ENCODE results near the gene FRMD4A.
A peak's percentile ranks its signal among the peaks of the same experiment; 100 is the strongest.

FRMD4A gene

GRCh38 chr10:13721486-13721885 is 609.2 kb downstream of the FRMD4A start:
- no peak overlapping the region for H3K4me3 ChIP-seq (ENCODE audit: low read depth, low read length)
- no peak for DNase-seq (ENCODE audit: low read depth)
- TF ChIP-seq POLR2A (IDR thresholded peaks at IDR 0.05; ENCODE audit: extremely low read depth, insufficient read length) = no peak

GRCh38 chr10:13720699-13721098 is 610.0 kb downstream of the FRMD4A start:
- H3K4me3 ChIP-seq (ENCODE audit: low read depth, low read length) = no peak overlapping the region
- no peak for TF ChIP-seq MYC (IDR thresholded peaks at IDR 0.05; ENCODE audit: low read depth, low read length)
- no peak for TF ChIP-seq MAX (IDR thresholded peaks at IDR 0.05; ENCODE audit: low read depth, low read length)
- TF ChIP-seq CTCF (IDR thresholded peaks at IDR 0.05; ENCODE audit: low read depth, low read length) = no peak
- no peak for TF ChIP-seq POLR2A (IDR thresholded peaks at IDR 0.05; ENCODE audit: extremely low read depth, insufficient read length)
- no peak for DNase-seq (ENCODE audit: low read depth)

- no peak for TF ChIP-seq MYC (IDR thresholded peaks at IDR 0.05; ENCODE audit: low read depth, low read length)
- no peak for TF ChIP-seq POLR2A (IDR thresholded peaks at IDR 0.05; ENCODE audit: extremely low read depth, insufficient read length)
- TF ChIP-seq MAX (IDR thresholded peaks at IDR 0.05; ENCODE audit: low read depth, low read length) = no peak
- TF ChIP-seq CTCF (IDR thresholded peaks at IDR 0.05; ENCODE audit: low read depth, low read length) = no peak
- no peak for DNase-seq (ENCODE audit: low read depth)
- no peak overlapping the region for H3K4me3 ChIP-seq (ENCODE audit: low read depth, low read length)
Observed at GRCh38 chr10:13719425-13719824, 611.3 kb downstream of the FRMD4A start.

- TF ChIP-seq MYC (IDR thresholded peaks at IDR 0.05; ENCODE audit: low read depth, low read length) = no peak
- TF ChIP-seq POLR2A (IDR thresholded peaks at IDR 0.05; ENCODE audit: extremely low read depth, insufficient read length) = no peak
- TF ChIP-seq MAX (IDR thresholded peaks at IDR 0.05; ENCODE audit: low read depth, low read length) = no peak
- TF ChIP-seq CTCF (IDR thresholded peaks at IDR 0.05; ENCODE audit: low read depth, low read length) = no peak
- DNase-seq (ENCODE audit: low read depth) = no peak
- peak overlapping the region; percentile 34 for H3K4me3 ChIP-seq (ENCODE audit: low read depth, low read length)
Observed at GRCh38 chr10:13718820-13719219, 611.9 kb downstream of the FRMD4A start.

- peak; percentile 84 for DNase-seq (ENCODE audit: low read depth)
- H3K4me3 ChIP-seq (ENCODE audit: low read depth, low read length) = peak overlapping the region; percentile 34
- TF ChIP-seq MAX (IDR thresholded peaks at IDR 0.05; ENCODE audit: low read depth, low read length) (0 out of 2 replicates have a peak, but pooled peaks have one; percentile 14), CTCF (IDR thresholded peaks at IDR 0.05; ENCODE audit: low read depth, low read length) (no peak)
Observed at GRCh38 chr10:13717936-13718772, 612.6 kb downstream of the FRMD4A start.

GRCh38 chr10:13717571-13717935 is 613.2 kb downstream of the FRMD4A start:
- TF ChIP-seq MYC (IDR thresholded peaks at IDR 0.05; ENCODE audit: low read depth, low read length) (no peak), MAX (IDR thresholded peaks at IDR 0.05; ENCODE audit: low read depth, low read length) (no peak), CTCF (IDR thresholded peaks at IDR 0.05; ENCODE audit: low read depth, low read length) (no peak), POLR2A (IDR thresholded peaks at IDR 0.05; ENCODE audit: extremely low read depth, insufficient read length) (no peak)
- H3K4me3 ChIP-seq (ENCODE audit: low read depth, low read length) = peak overlapping the region; percentile 34
- no peak for DNase-seq (ENCODE audit: low read depth)

All from NB4 (cell line).